DOHH2 (cell line): Measurements from ENCODE around the gene NTF4.
A peak's percentile ranks its signal among the peaks of the same experiment; 100 is the strongest.
"Not testable (repeated sequence)": the region's sequence is repeated elsewhere in the genome, so short reads cannot be mapped to it uniquely, and the experiment has no call there.

Experiments
- H3F3A ChIP-seq: fragments of 200-600 bp; sonication (generic), shearing (Covaris generic); 2 replicates; pipeline ENCODE4 v1.6.0; 2016; ENCODE audit warnings: antibody characterized with exemption, mild to moderate bottlenecking; ENCODE audit not compliant: control insufficient read depth, insufficient read depth
- H3K27ac ChIP-seq: fragments of 200-600 bp; sonication (generic); 2 replicates; pipeline ENCODE4 v1.5.1; 2014; ENCODE audit warnings: low read depth, mild to moderate bottlenecking, low read length, moderate library complexity
- H3K27me3 ChIP-seq: fragments of 200-600 bp; sonication (generic); 2 replicates; pipeline ENCODE4 v1.6.1; 2014; ENCODE audit warnings: mild to moderate bottlenecking, low read length, mixed read lengths; ENCODE audit not compliant: control insufficient read depth
- H3K36me3 ChIP-seq: fragments of 200-600 bp; sonication (generic); 2 replicates; pipeline ENCODE4 v1.6.1; 2014; ENCODE audit warnings: mild to moderate bottlenecking, low read length, moderate library complexity, mixed read lengths; ENCODE audit not compliant: control insufficient read depth
- H3K4me1 ChIP-seq: fragments of 200-600 bp; sonication (generic); 2 replicates; pipeline ENCODE4 v1.6.1; 2014; ENCODE audit warnings: mild to moderate bottlenecking, low read length, mixed read lengths; ENCODE audit not compliant: control insufficient read depth
- H3K4me2 ChIP-seq: fragments of 200-600 bp; sonication (generic); 2 replicates; pipeline ENCODE4 v1.6.0; 2014; ENCODE audit warnings: mild to moderate bottlenecking, low read length, moderate library complexity
- H3K4me3 ChIP-seq: fragments of 200-600 bp; sonication (generic); 2 replicates; pipeline ENCODE4 v1.5.1; 2014; ENCODE audit warnings: mild to moderate bottlenecking, low read length, mixed read lengths
- H3K79me2 ChIP-seq: fragments of 200-600 bp; sonication (generic); 2 replicates; pipeline ENCODE4 v1.6.1; 2014; ENCODE audit warnings: mild to moderate bottlenecking, low read length, mixed read lengths; ENCODE audit not compliant: control insufficient read depth
- H3K9me2 ChIP-seq: fragments of 200-600 bp; sonication (generic); replicated peaks from 2 replicates; pipeline ENCODE4 v1.6.1; 2014; ENCODE audit warnings: mild to moderate bottlenecking, low read length, mixed read lengths; ENCODE audit not compliant: control insufficient read depth
- H3K9me3 ChIP-seq: fragments of 200-600 bp; sonication (generic); 2 replicates; pipeline ENCODE4 v1.6.1; 2014; ENCODE audit warnings: antibody characterized with exemption, low read length, mixed read lengths; ENCODE audit not compliant: control insufficient read depth, insufficient read depth
- H4K20me1 ChIP-seq: fragments of 200-600 bp; sonication (generic); 2 replicates; pipeline ENCODE4 v1.6.0; 2014; ENCODE audit warnings: low read depth, mild to moderate bottlenecking, antibody characterized with exemption, low read length, moderate library complexity; ENCODE audit not compliant: control insufficient read depth, insufficient read depth
- CTCF ChIP-seq: fragments of 200-600 bp; sonication (generic); IDR thresholded peaks from one replicate; pipeline ENCODE4 v1.5.1; 2014; ENCODE audit warnings: antibody characterized with exemption, mild to moderate bottlenecking, low read depth, low read length; ENCODE audit not compliant: poor library complexity, severe bottlenecking
- EZH2phosphoT487 ChIP-seq: fragments of 200-600 bp; sonication (generic); IDR thresholded peaks from 2 replicates; pipeline ENCODE4 v1.6.1; 2017; ENCODE audit warnings: borderline replicate concordance, mild to moderate bottlenecking, antibody characterized with exemption, low read length, moderate library complexity, mixed read lengths

NTF4 gene

GRCh38 chr19:49019242-49019932 lies 45.2 kb downstream of the NTF4 start:
- Histone ChIP-seq H3K4me3 (peak overlapping the region; percentile 65), H3K27me3 (peaks cover 14% of the 10 kb centered on the region)

GRCh38 chr19:49018388-49019241 lies 46.0 kb downstream of the NTF4 start:
- Histone ChIP-seq H3K4me1 (peaks cover 45% of the 10 kb centered on the region), H3K27me3 (peaks cover 14% of the 10 kb centered on the region), H3K4me3 (peak overlapping the region; percentile 65), H3K4me2 (peak overlapping the region; percentile 68), H3K36me3 (peaks cover 24% of the 10 kb centered on the region)
- H3K9me3 ChIP-seq, H4K20me1 ChIP-seq, H3F3A ChIP-seq, H3K79me2 ChIP-seq, H3K27ac ChIP-seq, H3K9me2 ChIP-seq: not testable (repeated sequence)
- 0 out of 2 replicates have a peak, but pooled peaks have one; percentile 0 for TF ChIP-seq EZH2phosphoT487

More at GRCh38 chr19:49019242-49019932, 45.2 kb downstream of the NTF4 start:
- Histone ChIP-seq H4K20me1 (no peaks in the 10 kb centered on the region), H3K9me3 (no peaks in the 10 kb centered on the region), H3K4me2 (peak overlapping the region; percentile 68), H3F3A (peaks cover 3% of the 10 kb centered on the region; the same call in 1 of the 2 replicates), H3K9me2 (no peaks in the 10 kb centered on the region), H3K36me3 (peaks cover 18% of the 10 kb centered on the region), H3K79me2 (no peaks in the 10 kb centered on the region), H3K27ac (no peak overlapping the region), H3K4me1 (peaks cover 45% of the 10 kb centered on the region)
- TF ChIP-seq CTCF: peak; percentile 46
- no peak for TF ChIP-seq EZH2phosphoT487

GRCh38 chr19:49017666-49018351 lies 46.8 kb downstream of the NTF4 start:
- Histone ChIP-seq H3K27me3 (peaks cover 14% of the 10 kb centered on the region), H3K4me1 (peaks cover 45% of the 10 kb centered on the region), H3K9me2 (no peaks in the 10 kb centered on the region), H3F3A (peaks cover 6% of the 10 kb centered on the region; the same call in 1 of the 2 replicates), H3K79me2 (no peaks in the 10 kb centered on the region), H3K27ac (no peak overlapping the region), H3K9me3 (no peaks in the 10 kb centered on the region), H4K20me1 (no peaks in the 10 kb centered on the region), H3K4me2 (peak overlapping the region; percentile 68), H3K36me3 (peaks cover 27% of the 10 kb centered on the region), H3K4me3 (peak overlapping the region; percentile 65)
- peak; percentile 26; the same call in 1 of the 2 replicates for TF ChIP-seq EZH2phosphoT487
- peak; percentile 64 for TF ChIP-seq CTCF
